GM12874 (cell line): ENCODE data around the gene GATB.

ENCODE experiments used
- TF ChIP-seq, protein P1 (sequence below): IDR thresholded peaks from 2 replicates; pipeline ENCODE4 v1.5.1; 2011; ENCODE audit warnings: low read depth, mild to moderate bottlenecking, control low read depth, low read length, moderate library complexity; ENCODE audit not compliant: insufficient read depth

GATB gene

DNA sequence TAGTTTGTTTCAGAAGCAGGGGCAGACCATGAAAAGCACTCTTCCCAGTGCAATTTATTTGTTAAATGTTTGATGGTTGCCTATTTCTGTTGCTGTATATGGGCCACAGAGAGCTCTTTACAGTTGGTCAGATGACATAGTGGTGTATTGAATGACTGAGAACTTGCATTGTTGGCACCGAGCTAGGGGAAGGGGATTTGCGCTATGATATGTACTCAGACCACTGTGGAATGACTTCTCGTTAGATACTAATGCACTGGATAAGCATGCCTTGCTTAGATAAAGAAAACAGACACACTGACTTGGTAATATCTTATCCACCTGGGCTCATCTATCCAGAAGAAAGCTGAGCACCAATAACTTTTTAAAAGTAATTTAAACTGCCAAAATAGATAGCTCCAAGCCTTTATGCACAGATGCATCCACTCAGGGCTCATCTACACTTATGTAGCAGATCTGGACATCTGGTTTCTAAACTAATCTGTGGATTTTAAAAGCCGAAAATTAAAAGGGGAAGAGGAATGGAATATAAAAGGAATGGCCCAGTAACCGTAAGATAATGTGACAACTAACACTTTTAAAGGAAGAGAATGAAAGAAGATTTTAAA lies 132.7 kb downstream of the GATB start:
- TF ChIP-seq, protein P1, sequence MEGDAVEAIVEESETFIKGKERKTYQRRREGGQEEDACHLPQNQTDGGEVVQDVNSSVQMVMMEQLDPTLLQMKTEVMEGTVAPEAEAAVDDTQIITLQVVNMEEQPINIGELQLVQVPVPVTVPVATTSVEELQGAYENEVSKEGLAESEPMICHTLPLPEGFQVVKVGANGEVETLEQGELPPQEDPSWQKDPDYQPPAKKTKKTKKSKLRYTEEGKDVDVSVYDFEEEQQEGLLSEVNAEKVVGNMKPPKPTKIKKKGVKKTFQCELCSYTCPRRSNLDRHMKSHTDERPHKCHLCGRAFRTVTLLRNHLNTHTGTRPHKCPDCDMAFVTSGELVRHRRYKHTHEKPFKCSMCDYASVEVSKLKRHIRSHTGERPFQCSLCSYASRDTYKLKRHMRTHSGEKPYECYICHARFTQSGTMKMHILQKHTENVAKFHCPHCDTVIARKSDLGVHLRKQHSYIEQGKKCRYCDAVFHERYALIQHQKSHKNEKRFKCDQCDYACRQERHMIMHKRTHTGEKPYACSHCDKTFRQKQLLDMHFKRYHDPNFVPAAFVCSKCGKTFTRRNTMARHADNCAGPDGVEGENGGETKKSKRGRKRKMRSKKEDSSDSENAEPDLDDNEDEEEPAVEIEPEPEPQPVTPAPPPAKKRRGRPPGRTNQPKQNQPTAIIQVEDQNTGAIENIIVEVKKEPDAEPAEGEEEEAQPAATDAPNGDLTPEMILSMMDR, result no peak

- TF ChIP-seq, protein P1, result no peak
Observed at GRCh38 chr4:151627491-151627890, 133.3 kb downstream of the GATB start.

- TF ChIP-seq, protein P1, result no peak
Observed at GRCh38 chr4:151626751-151627150, 134.1 kb downstream of the GATB start.

GRCh38 chr4:151626228-151626627 lies 134.6 kb downstream of the GATB start:
- TF ChIP-seq, protein P1, result no peak

DNA sequence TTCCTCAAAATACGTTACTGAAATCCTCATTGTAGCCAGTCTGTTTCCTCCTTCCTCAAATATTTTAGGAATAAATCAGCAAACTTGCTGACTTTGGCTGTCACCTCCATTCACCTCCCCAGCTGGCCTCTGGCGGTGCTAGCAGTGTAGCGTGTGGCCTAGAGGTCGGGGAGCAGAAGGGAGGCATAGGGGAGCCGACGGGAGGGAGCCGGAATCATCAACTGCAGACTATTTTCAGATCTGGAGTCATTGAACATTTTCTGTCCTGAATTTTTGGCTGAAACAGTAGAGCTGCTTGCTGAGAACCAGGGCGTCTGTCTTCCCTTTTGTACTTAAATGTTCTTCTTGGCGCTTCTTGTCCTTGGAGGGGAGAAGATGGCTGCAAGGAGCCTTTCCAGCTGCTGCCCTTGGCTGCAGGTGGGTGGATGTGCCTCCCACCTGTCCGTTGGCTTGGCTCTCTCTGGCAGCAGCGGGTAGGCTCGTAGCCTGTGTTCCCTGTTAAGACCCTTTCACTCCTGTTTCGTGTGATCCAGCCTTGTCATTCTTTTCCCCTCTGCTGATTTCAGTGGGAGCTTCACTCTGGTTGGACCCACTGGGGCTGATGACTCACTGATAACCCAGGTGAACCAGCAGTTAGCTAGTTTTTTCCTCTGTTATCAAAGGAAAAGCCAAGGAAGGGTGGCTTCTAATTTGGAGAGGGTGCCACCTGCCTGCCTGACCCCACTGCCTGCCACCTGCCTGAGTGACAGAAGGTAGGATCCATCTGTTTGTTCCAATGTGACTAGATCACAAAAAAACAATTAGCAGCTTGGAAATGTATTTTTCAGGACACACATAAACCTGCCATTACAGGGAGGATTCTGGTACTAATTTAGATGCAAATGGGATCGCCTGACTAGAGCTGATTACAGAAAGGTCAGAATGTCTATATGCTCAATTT lies 135.9 kb downstream of the GATB start:
- TF ChIP-seq, protein P1, result no peak
